Psoas muscle (tissue), 8 donors: ENCODE results near the gene FOXP1. TPM values are rescaled to one million over a fixed set of nuclear protein-coding genes. Genes with fewer than 3 reads are reported as not detected.
A peak's percentile ranks its signal among the peaks of the same experiment; 100 is the strongest.

Source experiments
- ATAC-seq, 4 donors: fragments of 200-7000 bp; cut with Tn5 transposase; one replicate each; pipeline ENCODE4 v1.9.1; 2020; ENCODE audit warnings: moderate library complexity in 3 of 4, mild to moderate bottlenecking in 2 of 4
- DNase-seq, 2 donors: peaks; one replicate each; pipeline ENCODE4 v3.0.0-alpha.2; 2020
- H3K27ac ChIP-seq: fragments of 200-600 bp; one replicate; pipeline ENCODE4 v1.8.0; 2022
- H3K27me3 ChIP-seq, 3 donors: fragments of 200-600 bp in 1 of 3; one replicate each; pipeline versions ENCODE4 v1.6.1 to v1.8.0; 2013 to 2022; ENCODE audit warnings: low read length in 2 of 3, mild to moderate bottlenecking in 2 of 3, moderate library complexity in 1 of 3; ENCODE audit not compliant: insufficient read depth in 3 of 3
- H3K36me3 ChIP-seq, 2 donors: fragments of 200-600 bp in 1 of 2; one replicate each; pipeline versions ENCODE4 v1.6.1 to v1.8.0; 2013 to 2022; ENCODE audit warnings: low read depth in 1 of 2, mild to moderate bottlenecking in 1 of 2, moderate library complexity in 1 of 2; ENCODE audit not compliant: insufficient read depth in 1 of 2
- H3K4me1 ChIP-seq: fragments of 200-600 bp; one replicate; pipeline ENCODE4 v1.8.0; 2022
- H3K4me3 ChIP-seq: fragments of 200-600 bp; one replicate; pipeline ENCODE4 v1.8.0; 2022; ENCODE audit warnings: mild to moderate bottlenecking
- H3K9me3 ChIP-seq: fragments of 200-600 bp; one replicate; pipeline ENCODE4 v1.8.0; 2022
- WGBS, 3 donors: extraction: QIAGEN DNeasy Blood & Tissue Kit; methylation state at CpG; one replicate each; pipeline versions ENCODE4 v1.1.6 to v1.1.7; 2013; 5-methylcytosine and 5-hydroxymethylcytosine counted together
- intact Hi-C, 2 donors: fragments of 100-400 bp; cut with DNase I; formaldehyde crosslinking; loops; one replicate each; pipeline versions ENCODE4 v1.11.0 to v1.14.2; 2022
- polyA plus RNA-seq, 3 donors: library from polyadenylated mRNA; stranded (reverse); fragments of 200-250 nt; gene quantifications; one replicate each; pipeline ENCODE4 v1.2.3, GENCODE V29; 2013
- total RNA-seq, 4 donors: library from RNA; stranded (reverse); fragmentation: NEBNext Ultra II Directional in 2 of 4; extraction: Animal tissue kit (Norgen Biotek cat#: 25700) in 2 of 4; gene quantifications; one replicate each; pipeline versions ENCODE4 v1.2.1 to v1.2.4, GENCODE V29; 2021 to 2023
- TF ChIP-seq, protein P1 (sequence below): fragments of 200-600 bp; IDR thresholded peaks from one replicate; pipeline ENCODE4 v1.8.0; 2022; ENCODE audit warnings: antibody characterized with exemption
- donor health status: healthy with polysubstance abuse.
- donor health status: DM: no; HTN: no; CAD: no; lungs with moderate emphysema.
- donor health status: Bipolar disorder and iron deficiency.
- donor health status: healthy.
- donor health status: DM: yes; HTN: yes; CAD: no.
- donor health status: DM: no; HTN: no; CAD: no.
- donor health status: DM: no; HTN: no; CAD: no.
- donor health status: DM: yes; HTN: yes; CAD: no.

Gene FOXP1
- total and polyA plus RNA-seq, 7 donors, result 2.6 to 26.4 (median 15.4) TPM

DNA sequence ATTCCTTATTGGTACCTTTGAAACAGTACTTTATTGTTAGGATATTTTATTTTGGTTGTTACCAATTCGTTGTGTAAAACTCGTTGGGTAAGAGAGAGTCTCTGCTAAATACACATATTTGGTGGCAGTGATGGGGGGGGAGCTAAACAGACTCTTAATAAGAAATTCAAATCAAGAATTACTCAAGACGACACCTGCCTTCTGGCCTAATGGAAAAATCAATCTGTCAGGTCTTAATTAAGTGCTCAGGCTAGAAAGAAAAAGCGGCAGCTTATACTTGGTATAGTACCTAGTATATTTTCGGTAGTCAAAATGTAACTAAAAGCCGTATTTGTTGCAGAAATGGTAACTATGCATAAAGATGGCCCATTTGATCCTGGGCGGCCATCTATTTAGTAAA, 18.2 kb downstream of the FOXP1 start:
- intact Hi-C loops, result no loop called here
- DNase-seq (no peak), ATAC-seq (no peak)
- Histone ChIP-seq H3K9me3 (no peaks in the 10 kb centered on the region), H3K36me3 (no peaks in the 10 kb centered on the region), H3K27ac (peak overlapping the region; percentile 18), H3K27me3 (no peaks in the 10 kb centered on the region), H3K4me3 (no peak overlapping the region), H3K4me1 (peaks cover 12% of the 10 kb centered on the region)
- TF ChIP-seq, protein P1, sequence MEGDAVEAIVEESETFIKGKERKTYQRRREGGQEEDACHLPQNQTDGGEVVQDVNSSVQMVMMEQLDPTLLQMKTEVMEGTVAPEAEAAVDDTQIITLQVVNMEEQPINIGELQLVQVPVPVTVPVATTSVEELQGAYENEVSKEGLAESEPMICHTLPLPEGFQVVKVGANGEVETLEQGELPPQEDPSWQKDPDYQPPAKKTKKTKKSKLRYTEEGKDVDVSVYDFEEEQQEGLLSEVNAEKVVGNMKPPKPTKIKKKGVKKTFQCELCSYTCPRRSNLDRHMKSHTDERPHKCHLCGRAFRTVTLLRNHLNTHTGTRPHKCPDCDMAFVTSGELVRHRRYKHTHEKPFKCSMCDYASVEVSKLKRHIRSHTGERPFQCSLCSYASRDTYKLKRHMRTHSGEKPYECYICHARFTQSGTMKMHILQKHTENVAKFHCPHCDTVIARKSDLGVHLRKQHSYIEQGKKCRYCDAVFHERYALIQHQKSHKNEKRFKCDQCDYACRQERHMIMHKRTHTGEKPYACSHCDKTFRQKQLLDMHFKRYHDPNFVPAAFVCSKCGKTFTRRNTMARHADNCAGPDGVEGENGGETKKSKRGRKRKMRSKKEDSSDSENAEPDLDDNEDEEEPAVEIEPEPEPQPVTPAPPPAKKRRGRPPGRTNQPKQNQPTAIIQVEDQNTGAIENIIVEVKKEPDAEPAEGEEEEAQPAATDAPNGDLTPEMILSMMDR, result no peak
- 87 to 90% (median 90%) methylated on average over 7 of the region's 7 CpGs for WGBS, 3 donors

DNA sequence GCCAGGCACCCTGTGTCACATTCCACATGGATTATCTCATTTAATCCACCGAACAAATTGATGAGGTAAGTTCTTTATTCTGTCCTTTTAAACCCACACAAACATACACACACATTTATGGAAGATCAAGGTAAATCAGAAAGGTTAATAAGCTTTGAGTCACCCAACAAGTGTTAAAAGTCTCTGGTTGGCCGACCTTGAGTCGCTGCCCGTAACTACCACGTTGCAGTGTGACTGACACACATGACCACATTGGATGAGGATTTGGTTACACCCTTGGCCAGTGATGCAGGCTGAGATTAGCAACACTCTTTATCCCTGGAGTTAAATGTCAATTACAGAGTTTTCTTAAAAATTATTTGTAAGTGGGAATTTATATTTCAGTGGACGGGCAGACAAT, 19.2 kb downstream of the FOXP1 start:
- intact Hi-C loops, result loop anchor here in 1 of 2 donors (5.0 kb wide), 1 partner anchor 67 kb away; no protein-coding TSS in a partner anchor
- Histone ChIP-seq H3K27ac (peak overlapping the region; percentile 28), H3K27me3 (no peaks in the 10 kb centered on the region), H3K4me1 (peaks cover 12% of the 10 kb centered on the region), H3K36me3 (no peaks in the 10 kb centered on the region), H3K4me3 (no peak overlapping the region), H3K9me3 (no peaks in the 10 kb centered on the region)
- 31 to 42% (median 33%) methylated on average over 6 of the region's 6 CpGs for WGBS, 3 donors
- TF ChIP-seq, protein P1, result no peak
- DNase-seq (peak; percentile 39 to 65), ATAC-seq (peak; percentile 78 to 95 (median 94))

GRCh38 chr3:71563827-71564226, 19.7 kb downstream of the FOXP1 start:
- H3K4me1 ChIP-seq, result peaks cover 12% of the 10 kb centered on the region
- no peaks in the 10 kb centered on the region for H3K9me3 ChIP-seq
- no peaks in the 10 kb centered on the region for H3K27me3 ChIP-seq
- no peak for ATAC-seq
- WGBS, 3 donors, result 51 to 58% (median 55%) methylated on average over 3 of the region's 3 CpGs
- TF ChIP-seq, protein P1, result no peak
- H3K27ac ChIP-seq, result peak overlapping the region; percentile 28
- DNase-seq, result no peak
- H3K4me3 ChIP-seq, result no peak overlapping the region
- H3K36me3 ChIP-seq, result no peaks in the 10 kb centered on the region
- intact Hi-C loops, result loop anchor here in 1 of 2 donors (5.0 kb wide), 1 partner anchor 67 kb away; no protein-coding TSS in a partner anchor

GRCh38 chr3:71562938-71563337, 20.6 kb downstream of the FOXP1 start:
- Histone ChIP-seq H3K4me1 (peaks cover 12% of the 10 kb centered on the region), H3K4me3 (no peak overlapping the region), H3K9me3 (no peaks in the 10 kb centered on the region), H3K27ac (no peak overlapping the region), H3K36me3 (no peaks in the 10 kb centered on the region), H3K27me3 (no peaks in the 10 kb centered on the region)
- DNase-seq, result no peak
- intact Hi-C loops, result loop anchor here in 1 of 2 donors (5.0 kb wide), 1 partner anchor 66 kb away; no protein-coding TSS in a partner anchor
- ATAC-seq, result no peak
- TF ChIP-seq, protein P1, result no peak

- ATAC-seq (no peak), DNase-seq (no peak)
- H3K27me3 ChIP-seq, result no peaks in the 10 kb centered on the region
- no peaks in the 10 kb centered on the region for H3K36me3 ChIP-seq
- TF ChIP-seq, protein P1, result no peak
- peaks cover 11% of the 10 kb centered on the region for H3K4me1 ChIP-seq
- H3K4me3 ChIP-seq, result no peak overlapping the region
- 93 to 99% (median 97%) methylated on average over 2 of the region's 2 CpGs for WGBS, 3 donors
- no peak overlapping the region for H3K27ac ChIP-seq
- no peaks in the 10 kb centered on the region for H3K9me3 ChIP-seq
- intact Hi-C loops, result loop anchor here in 1 of 2 donors (5.0 kb wide), 1 partner anchor 63 kb away; no protein-coding TSS in a partner anchor
Observed at GRCh38 chr3:71560665-71561064, 22.9 kb downstream of the FOXP1 start.
